Peyer's patch (tissue), 4 donors: Measurements from ENCODE around the gene PCP4. TPM values are rescaled to one million over a fixed set of nuclear protein-coding genes. Genes with fewer than 3 reads are reported as not detected.

Experiments used
- DNase-seq, 3 donors: peaks; one replicate each; pipeline ENCODE4 v3.0.0-alpha.2; 2017 to 2019
- H3K27ac ChIP-seq, 4 donors: fragments of 200-600 bp; sonication (generic); one replicate each; pipeline ENCODE4 v1.5.1; 2016 to 2019
- H3K27me3 ChIP-seq, 2 donors: fragments of 200-600 bp; sonication (generic); one replicate each; pipeline ENCODE4 v1.5.1; 2019
- H3K36me3 ChIP-seq, 3 donors: fragments of 200-600 bp; sonication (generic); one replicate each; pipeline ENCODE4 v1.5.1; 2016 to 2019
- H3K4me1 ChIP-seq, 4 donors: fragments of 200-600 bp; sonication (generic); one replicate each; pipeline ENCODE4 v1.5.1; 2016 to 2019
- H3K4me3 ChIP-seq, 4 donors: fragments of 200-600 bp; sonication (generic); 1 replicate in 3 of 4; 2 replicates in 1 of 4; pipeline ENCODE4 v1.5.1; 2016 to 2019; ENCODE audit warnings: mild to moderate bottlenecking in 1 of 4
- H3K9me3 ChIP-seq, 4 donors: fragments of 200-600 bp; sonication (generic); one replicate each; pipeline ENCODE4 v1.5.1; 2016 to 2019; ENCODE audit warnings: mild to moderate bottlenecking in 1 of 4
- CTCF ChIP-seq, 6 experiments: fragments of 450-650 bp in 4 of 6; fragments of 200-600 bp in 2 of 6; sonication (generic) in 1 of 6; IDR thresholded peaks; one replicate each; pipeline ENCODE4 v1.5.1; 2017 to 2019; ENCODE audit warnings: antibody characterized with exemption in 6 of 6, mild to moderate bottlenecking in 3 of 6, moderate library complexity in 1 of 6
- POLR2A ChIP-seq, 2 donors: fragments of 450-650 bp; IDR thresholded peaks; one replicate each; pipeline ENCODE4 v1.5.1; 2017; ENCODE audit warnings: antibody characterized with exemption in 2 of 2, mild to moderate bottlenecking in 2 of 2, moderate library complexity in 2 of 2
- total RNA-seq, 4 donors: library from RNA; depleted of rRNA; stranded (reverse); fragments of >200 nt; gene quantifications; one replicate each; pipeline ENCODE4 v1.1.0, GENCODE V29; 2016

PCP4 gene
- total RNA-seq, 4 donors from 2014 or later: 7.1 TPM; not detected in 3

- TF ChIP-seq POLR2A (IDR thresholded peaks at IDR 0.05) (no peak), CTCF (IDR thresholded peaks at IDR 0.05) (no peak)
- Histone ChIP-seq H3K9me3 (no peaks in the 10 kb centered on the region), H3K36me3 (no peaks in the 10 kb centered on the region), H3K4me1 (no peaks in the 10 kb centered on the region), H3K27me3 (no peaks in the 10 kb centered on the region), H3K27ac (no peak overlapping the region), H3K4me3 (no peak overlapping the region)
- DNase-seq: no peak
These were observed 100.8 kb downstream of the PCP4 start for GRCh38 chr21:39968010-39968409.

- Histone ChIP-seq H3K36me3 (no peaks in the 10 kb centered on the region), H3K27ac (no peak overlapping the region), H3K4me3 (no peak overlapping the region), H3K27me3 (no peaks in the 10 kb centered on the region), H3K4me1 (no peaks in the 10 kb centered on the region), H3K9me3 (no peaks in the 10 kb centered on the region)
- TF ChIP-seq CTCF (IDR thresholded peaks at IDR 0.05): no peak
- TF ChIP-seq POLR2A (IDR thresholded peaks at IDR 0.05): no peak
- DNase-seq: no peak
These were observed 102.6 kb downstream of the PCP4 start for GRCh38 chr21:39969691-39970364.

GRCh38 chr21:39971956-39972355 is 104.7 kb downstream of the PCP4 start:
- Histone ChIP-seq H3K36me3 (no peaks in the 10 kb centered on the region), H3K27ac (no peak overlapping the region), H3K4me1 (no peaks in the 10 kb centered on the region), H3K4me3 (no peak overlapping the region), H3K27me3 (no peaks in the 10 kb centered on the region), H3K9me3 (no peaks in the 10 kb centered on the region)
- TF ChIP-seq POLR2A (IDR thresholded peaks at IDR 0.05) (no peak), CTCF (IDR thresholded peaks at IDR 0.05) (no peak)
- DNase-seq: no peak

- Histone ChIP-seq H3K4me1 (no peaks in the 10 kb centered on the region), H3K4me3 (no peak overlapping the region), H3K9me3 (no peaks in the 10 kb centered on the region), H3K36me3 (no peaks in the 10 kb centered on the region), H3K27ac (no peak overlapping the region), H3K27me3 (no peaks in the 10 kb centered on the region)
- TF ChIP-seq CTCF (IDR thresholded peaks at IDR 0.05) (no peak), POLR2A (IDR thresholded peaks at IDR 0.05) (no peak)
- no peak for DNase-seq
These were observed 105.2 kb downstream of the PCP4 start for GRCh38 chr21:39972471-39972870.

GRCh38 chr21:39972976-39973770 is 105.9 kb downstream of the PCP4 start:
- Histone ChIP-seq H3K27me3 (no peaks in the 10 kb centered on the region), H3K36me3 (no peaks in the 10 kb centered on the region), H3K9me3 (no peaks in the 10 kb centered on the region), H3K4me3 (no peak overlapping the region), H3K4me1 (no peaks in the 10 kb centered on the region), H3K27ac (no peak overlapping the region)
- no peak for DNase-seq
- no peak for TF ChIP-seq POLR2A (IDR thresholded peaks at IDR 0.05)
- no peak for TF ChIP-seq CTCF (IDR thresholded peaks at IDR 0.05)
